Adrenal gland (tissue), 5 donors: ENCODE measurements around the gene MARK2.

Source experiments
- CTCF ChIP-seq, 6 experiments: fragments of 450-650 bp in 4 of 6; fragments of 200-600 bp in 2 of 6; sonication (generic) in 1 of 6; IDR thresholded peaks; 1 replicate in 5 of 6; 2 replicates in 1 of 6; pipeline versions ENCODE4 v1.5.1 to v1.8.0; 2016 to 2021; ENCODE audit warnings: antibody characterized with exemption in 6 of 6, mild to moderate bottlenecking in 2 of 6, moderate library complexity in 1 of 6
- POLR2A ChIP-seq, 2 donors: fragments of 450-650 bp; IDR thresholded peaks; one replicate each; pipeline ENCODE4 v1.6.1; 2017; ENCODE audit warnings: antibody characterized with exemption in 2 of 2, mild to moderate bottlenecking in 2 of 2, moderate library complexity in 1 of 2
- donor health status: DM: no; HTN: no; CAD: no.

- TF ChIP-seq CTCF (IDR thresholded peaks at IDR 0.05): peak; percentile 81 to 96 (median 94)
- no peak for TF ChIP-seq POLR2A (IDR thresholded peaks at IDR 0.05)
Observed at GRCh38 chr11:63837027-63837688, 1.8 kb upstream of the MARK2 start.
